ENCODE data around the gene TNS3. TPM values are rescaled to one million over a fixed set of nuclear protein-coding genes. Genes with fewer than 3 reads are reported as not detected.

The TNS3 gene
- total RNA-seq, 4 donors from 2014 or later = 34.6 to 52.5 (median 48.6) TPM

- H3K4me1 ChIP-seq = peaks cover 9 to 36% (median 29%) of the 10 kb centered on the region in 4 donors
- no peak for DNase-seq (ENCODE audit: extremely low spot score)
- H3K27ac ChIP-seq (replicated peaks in 1 of 4) = no peak overlapping the region
- H3K9me3 ChIP-seq = no peaks in the 10 kb centered on the region
- TF ChIP-seq POLR2A (IDR thresholded peaks at IDR 0.05; ENCODE audit: low read depth) = no peak
- TF ChIP-seq, protein P1, sequence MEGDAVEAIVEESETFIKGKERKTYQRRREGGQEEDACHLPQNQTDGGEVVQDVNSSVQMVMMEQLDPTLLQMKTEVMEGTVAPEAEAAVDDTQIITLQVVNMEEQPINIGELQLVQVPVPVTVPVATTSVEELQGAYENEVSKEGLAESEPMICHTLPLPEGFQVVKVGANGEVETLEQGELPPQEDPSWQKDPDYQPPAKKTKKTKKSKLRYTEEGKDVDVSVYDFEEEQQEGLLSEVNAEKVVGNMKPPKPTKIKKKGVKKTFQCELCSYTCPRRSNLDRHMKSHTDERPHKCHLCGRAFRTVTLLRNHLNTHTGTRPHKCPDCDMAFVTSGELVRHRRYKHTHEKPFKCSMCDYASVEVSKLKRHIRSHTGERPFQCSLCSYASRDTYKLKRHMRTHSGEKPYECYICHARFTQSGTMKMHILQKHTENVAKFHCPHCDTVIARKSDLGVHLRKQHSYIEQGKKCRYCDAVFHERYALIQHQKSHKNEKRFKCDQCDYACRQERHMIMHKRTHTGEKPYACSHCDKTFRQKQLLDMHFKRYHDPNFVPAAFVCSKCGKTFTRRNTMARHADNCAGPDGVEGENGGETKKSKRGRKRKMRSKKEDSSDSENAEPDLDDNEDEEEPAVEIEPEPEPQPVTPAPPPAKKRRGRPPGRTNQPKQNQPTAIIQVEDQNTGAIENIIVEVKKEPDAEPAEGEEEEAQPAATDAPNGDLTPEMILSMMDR (IDR thresholded peaks at IDR 0.05) = no peak
- TF ChIP-seq EP300 (IDR thresholded peaks at IDR 0.05) = no peak
- no peak for TF ChIP-seq POLR2AphosphoS5 (IDR thresholded peaks at IDR 0.05)
- 88% methylated on average over 8 of the region's 13 CpGs for WGBS
- no peaks in the 10 kb centered on the region for H3K27me3 ChIP-seq
- no peak overlapping the region for H3K4me3 ChIP-seq
- no peaks in the 10 kb centered on the region for H3K36me3 ChIP-seq
- intact Hi-C loops (cut with DNase I) = no loop called here
Measured at GRCh38 chr7:47556511-47557180, 25.3 kb downstream of the TNS3 start.

- Histone ChIP-seq H3K4me3 (no peak overlapping the region), H3K36me3 (no peaks in the 10 kb centered on the region), H3K27me3 (no peaks in the 10 kb centered on the region), H3K9me3 (no peaks in the 10 kb centered on the region), H3K27ac (replicated peaks in 1 of 4) (no peak overlapping the region), H3K4me1 (peaks cover 18 to 44% (median 38%) of the 10 kb centered on the region in 4 donors)
- no peak for DNase-seq (ENCODE audit: extremely low spot score)
- 88% methylated on average over 2 of the region's 2 CpGs for WGBS
- intact Hi-C loops (cut with DNase I) = no loop called here
- no peak for TF ChIP-seq POLR2AphosphoS5 (IDR thresholded peaks at IDR 0.05)
- TF ChIP-seq EP300 (IDR thresholded peaks at IDR 0.05) = no peak
- TF ChIP-seq, protein P1 (IDR thresholded peaks at IDR 0.05) = no peak
- no peak for TF ChIP-seq POLR2A (IDR thresholded peaks at IDR 0.05; ENCODE audit: low read depth)
Measured at GRCh38 chr7:47553309-47553708, 28.6 kb downstream of the TNS3 start.

DNA sequence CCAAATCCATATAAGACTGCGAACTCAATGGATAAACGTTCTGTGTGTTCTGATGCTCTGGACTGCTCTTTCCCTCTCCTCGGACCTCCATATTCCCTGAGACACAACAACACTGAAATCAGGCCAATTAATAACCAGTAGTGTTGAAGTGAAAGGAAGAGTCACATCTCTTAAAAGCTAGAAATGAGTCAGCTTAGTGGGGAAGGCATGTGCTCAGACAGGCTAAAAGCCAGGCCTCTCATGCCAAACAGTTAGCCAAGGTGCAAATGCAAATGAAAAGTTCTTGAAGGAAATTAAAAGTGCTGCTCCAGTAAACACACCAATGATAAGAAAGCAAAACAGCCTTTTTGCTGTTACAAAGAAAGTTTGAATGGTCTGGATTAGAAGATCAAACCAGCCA, 29.3 kb downstream of the TNS3 start:
- intact Hi-C loops (cut with DNase I) = no loop called here
- Histone ChIP-seq H3K36me3 (no peaks in the 10 kb centered on the region), H3K9me3 (no peaks in the 10 kb centered on the region), H3K4me3 (no peak overlapping the region), H3K27me3 (no peaks in the 10 kb centered on the region), H3K4me1 (peaks cover 15 to 37% (median 32%) of the 10 kb centered on the region in 4 donors), H3K27ac (replicated peaks in 1 of 4) (no peak overlapping the region)
- WGBS = 57% methylated on average over 3 of the region's 3 CpGs
- TF ChIP-seq POLR2A (IDR thresholded peaks at IDR 0.05; ENCODE audit: low read depth) = no peak
- TF ChIP-seq EP300 (IDR thresholded peaks at IDR 0.05) = no peak
- TF ChIP-seq, protein P1 (IDR thresholded peaks at IDR 0.05) = no peak
- TF ChIP-seq POLR2AphosphoS5 (IDR thresholded peaks at IDR 0.05) = no peak
- DNase-seq (ENCODE audit: extremely low spot score) = no peak

DNA sequence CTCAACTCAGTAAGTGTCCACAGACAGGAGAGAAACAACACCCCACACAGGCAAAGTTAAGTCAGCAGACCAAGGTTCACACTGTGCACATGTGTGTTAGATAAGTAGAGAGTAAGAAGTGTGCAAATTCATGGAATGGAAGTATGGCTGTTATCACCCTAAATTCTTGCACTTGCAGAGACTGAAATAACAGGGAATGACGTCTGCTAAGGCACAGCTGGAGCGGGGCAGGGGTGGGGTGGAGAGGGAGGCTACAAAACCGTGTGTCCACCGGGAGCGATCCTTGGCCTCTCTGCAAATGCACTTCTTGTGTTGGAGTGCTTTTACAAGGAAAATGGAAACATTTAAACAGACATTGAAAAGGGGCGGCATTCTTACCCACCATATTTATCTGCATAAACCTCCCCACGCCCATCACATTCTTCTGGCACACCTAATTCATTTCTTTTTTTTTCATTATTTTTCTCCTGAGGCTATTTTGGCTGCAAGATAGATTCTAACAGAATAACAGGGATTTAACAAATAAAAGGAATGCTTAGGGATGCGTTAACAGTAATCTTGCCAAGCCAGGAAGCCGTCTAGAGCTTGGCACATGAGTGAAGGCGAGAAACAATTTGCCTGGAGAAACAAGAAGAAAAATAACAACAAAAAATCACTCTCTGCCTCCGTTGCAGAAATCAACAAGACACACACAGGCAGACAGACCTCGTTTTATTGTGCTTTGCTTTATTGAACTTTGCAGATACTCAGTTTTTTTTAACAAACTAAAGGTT, 30.1 kb downstream of the TNS3 start:
- DNase-seq (ENCODE audit: extremely low spot score) = no peak
- H3K36me3 ChIP-seq = no peaks in the 10 kb centered on the region
- TF ChIP-seq POLR2A (IDR thresholded peaks at IDR 0.05; ENCODE audit: low read depth) = no peak
- no peak for TF ChIP-seq EP300 (IDR thresholded peaks at IDR 0.05)
- no peak for TF ChIP-seq POLR2AphosphoS5 (IDR thresholded peaks at IDR 0.05)
- TF ChIP-seq, protein P1 (IDR thresholded peaks at IDR 0.05) = no peak
- no peak overlapping the region for H3K4me3 ChIP-seq
- H3K4me1 ChIP-seq = peaks cover 15 to 29% (median 25%) of the 10 kb centered on the region in 4 donors
- H3K27ac ChIP-seq (replicated peaks in 1 of 4) = no peak overlapping the region
- intact Hi-C loops (cut with DNase I) = no loop called here
- no peaks in the 10 kb centered on the region for H3K9me3 ChIP-seq
- WGBS = 71% methylated on average over 12 of the region's 12 CpGs
- H3K27me3 ChIP-seq = no peaks in the 10 kb centered on the region
